ENCODE results near the gene SPATS2L. TPM values are rescaled to one million over a fixed set of nuclear protein-coding genes. Genes with fewer than 3 reads are reported as not detected.

Gene SPATS2L
- total RNA-seq, 1 experiment from 2014 or later, result 66.2 TPM

- no peak for DNase-seq (ENCODE audit: low read depth)
These were observed 137.4 kb downstream of the SPATS2L start for GRCh38 chr2:200443916-200444315.

- no peak for DNase-seq (ENCODE audit: low read depth)
These were observed 138.0 kb downstream of the SPATS2L start for GRCh38 chr2:200444530-200444929.

GRCh38 chr2:200445284-200445683 lies 138.8 kb downstream of the SPATS2L start:
- no peak for DNase-seq (ENCODE audit: low read depth)

- DNase-seq (ENCODE audit: low read depth), result no peak
These were observed 140.1 kb downstream of the SPATS2L start for GRCh38 chr2:200446612-200447011.

GRCh38 chr2:200447139-200447855 lies 140.8 kb downstream of the SPATS2L start:
- DNase-seq (ENCODE audit: low read depth), result no peak

GRCh38 chr2:200448455-200448854 lies 142.0 kb downstream of the SPATS2L start:
- no peak for DNase-seq (ENCODE audit: low read depth)

- DNase-seq (ENCODE audit: low read depth), result no peak
These were observed 142.7 kb downstream of the SPATS2L start for GRCh38 chr2:200449149-200449548.

GRCh38 chr2:200450288-200450687 lies 143.8 kb downstream of the SPATS2L start:
- DNase-seq (ENCODE audit: low read depth), result no peak

GRCh38 chr2:200451511-200451910 lies 145.0 kb downstream of the SPATS2L start:
- DNase-seq (ENCODE audit: low read depth), result no peak

GRCh38 chr2:200452377-200452776 lies 145.9 kb downstream of the SPATS2L start:
- DNase-seq (ENCODE audit: low read depth), result no peak

- no peak for DNase-seq (ENCODE audit: low read depth)
These were observed 146.8 kb downstream of the SPATS2L start for GRCh38 chr2:200453142-200453852.

GRCh38 chr2:200453853-200454534 lies 147.5 kb downstream of the SPATS2L start:
- DNase-seq (ENCODE audit: low read depth), result no peak

GRCh38 chr2:200454927-200455801 lies 148.7 kb downstream of the SPATS2L start:
- peak; percentile 55 for DNase-seq (ENCODE audit: low read depth)

GRCh38 chr2:200455958-200456421 lies 149.5 kb downstream of the SPATS2L start:
- DNase-seq (ENCODE audit: low read depth), result no peak

GRCh38 chr2:200456567-200456966 lies 150.1 kb downstream of the SPATS2L start:
- no peak for DNase-seq (ENCODE audit: low read depth)

- no peak for DNase-seq (ENCODE audit: low read depth)
These were observed 152.6 kb downstream of the SPATS2L start for GRCh38 chr2:200459101-200459500.

GRCh38 chr2:200461846-200462710 lies 155.6 kb downstream of the SPATS2L start:
- DNase-seq (ENCODE audit: low read depth), result no peak

- no peak for DNase-seq (ENCODE audit: low read depth)
These were observed 157.0 kb downstream of the SPATS2L start for GRCh38 chr2:200463452-200463851.

- no peak for DNase-seq (ENCODE audit: low read depth)
These were observed 160.2 kb downstream of the SPATS2L start for GRCh38 chr2:200466425-200467418.
